ENCODE measurements around the gene MMP19.
"Not testable (repeated sequence)": the region's sequence is repeated elsewhere in the genome, so short reads cannot be mapped to it uniquely, and the experiment has no call there.

Gene MMP19

DNA sequence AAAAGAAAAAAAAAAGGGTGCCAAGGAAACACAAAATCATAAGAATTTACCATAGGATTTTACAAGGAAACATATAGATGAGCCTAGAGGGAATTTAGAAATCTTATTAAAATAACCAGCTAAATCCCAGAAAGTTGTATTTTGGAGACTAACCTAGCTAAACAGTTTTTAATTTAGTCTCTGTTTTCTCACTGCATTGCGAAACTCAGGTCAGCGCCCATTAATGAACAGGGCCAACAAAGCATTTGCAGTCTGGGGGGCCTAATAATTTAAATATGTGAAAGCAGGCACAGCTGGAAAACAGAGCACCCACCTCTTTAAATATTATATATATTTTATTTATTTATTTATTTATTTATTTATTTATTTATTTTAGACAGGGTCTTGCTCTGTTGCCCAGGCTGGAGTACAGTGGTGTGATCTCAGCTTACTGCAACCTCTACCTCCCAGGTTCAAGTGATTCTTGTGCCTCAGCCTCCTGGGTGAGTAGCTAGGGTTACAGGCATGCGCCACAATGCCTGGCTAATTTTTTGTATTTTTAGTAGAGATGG lies 23.8 kb upstream of the MMP19 start:
- H3K27ac ChIP-seq (ENCODE audit: insufficient read depth in 1 of 2, low read depth in 1 of 2, low read length in 2 of 2, poor library complexity in 1 of 2, severe bottlenecking in 2 of 2); H3K4me1 ChIP-seq (ENCODE audit: control extremely low read depth in 1 of 4, control insufficient read depth in 4 of 4, insufficient read depth in 4 of 4, low read length in 3 of 4); H3K27me3 ChIP-seq (replicated peaks in 2 of 5; ENCODE audit: control insufficient read depth in 4 of 5, insufficient read depth in 5 of 5, low read length in 4 of 5); POLR2A ChIA-PET; H3K4me3 ChIP-seq (ENCODE audit: control insufficient read depth in 1 of 7, extremely low read depth in 1 of 7, insufficient read depth in 4 of 7, low read depth in 2 of 7, low read length in 6 of 7); CTCF ChIA-PET; DNase-seq; H3K36me3 ChIP-seq (ENCODE audit: control insufficient read depth in 4 of 4, insufficient read depth in 4 of 4, low read length in 3 of 4): not testable (repeated sequence)
- peaks cover 0 to 18% (median 4%) of the 10 kb centered on the region in 5 experiments for H3K9me3 ChIP-seq (ENCODE audit: control extremely low read depth in 1 of 5, control insufficient read depth in 4 of 5, insufficient read depth in 2 of 5, low read depth in 1 of 5, low read length in 4 of 5)
- WGBS (ENCODE audit: insufficient coverage), result 100% methylated on average over 1 of the region's 3 CpGs

- no CpG with 5 or more reads among the region's 2 CpGs for WGBS (ENCODE audit: insufficient coverage)
- Histone ChIP-seq H3K36me3 (ENCODE audit: control insufficient read depth in 4 of 4, insufficient read depth in 4 of 4, low read length in 3 of 4) (no peaks in the 10 kb centered on the region), H3K27me3 (replicated peaks in 2 of 5; ENCODE audit: control insufficient read depth in 4 of 5, insufficient read depth in 5 of 5, low read length in 4 of 5) (no peaks in the 10 kb centered on the region), H3K4me1 (ENCODE audit: control extremely low read depth in 1 of 4, control insufficient read depth in 4 of 4, insufficient read depth in 4 of 4, low read length in 3 of 4) (no peaks in the 10 kb centered on the region), H3K9me3 (ENCODE audit: control extremely low read depth in 1 of 5, control insufficient read depth in 4 of 5, insufficient read depth in 2 of 5, low read depth in 1 of 5, low read length in 4 of 5) (peaks cover 0 to 18% (median 4%) of the 10 kb centered on the region in 5 experiments), H3K27ac (ENCODE audit: insufficient read depth in 1 of 2, low read depth in 1 of 2, low read length in 2 of 2, poor library complexity in 1 of 2, severe bottlenecking in 2 of 2) (no peak overlapping the region), H3K4me3 (ENCODE audit: control insufficient read depth in 1 of 7, extremely low read depth in 1 of 7, insufficient read depth in 4 of 7, low read depth in 2 of 7, low read length in 6 of 7) (no peak overlapping the region)
- ChIA-PET POLR2A (no interaction called here), CTCF (no interaction called here)
- DNase-seq, result no peak
Observed at GRCh38 chr12:55865327-55865726, 22.6 kb upstream of the MMP19 start.

DNA sequence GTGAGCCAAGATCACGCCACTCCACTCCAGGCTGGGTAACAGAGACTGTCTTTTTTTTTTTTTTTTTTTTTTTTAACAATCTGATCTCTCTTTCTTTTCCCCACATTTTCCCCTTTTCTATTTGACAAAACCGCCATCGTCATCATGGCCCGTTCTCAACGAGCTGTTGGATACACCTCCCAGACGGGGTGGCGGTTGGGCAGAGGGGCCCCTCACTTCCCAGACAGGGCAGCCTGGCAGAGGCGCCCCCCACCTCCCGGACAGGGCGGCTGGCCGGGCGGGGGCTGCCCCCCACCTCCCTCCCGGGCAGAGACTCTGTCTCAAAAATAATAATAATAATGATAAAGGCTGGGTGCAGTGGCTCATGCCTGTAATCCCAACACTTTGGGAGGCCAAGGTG lies 20.2 kb upstream of the MMP19 start:
- H3K4me1 ChIP-seq (ENCODE audit: control extremely low read depth in 1 of 4, control insufficient read depth in 4 of 4, insufficient read depth in 4 of 4, low read length in 3 of 4); POLR2A ChIA-PET; H3K36me3 ChIP-seq (ENCODE audit: control insufficient read depth in 4 of 4, insufficient read depth in 4 of 4, low read length in 3 of 4); H3K27ac ChIP-seq (ENCODE audit: insufficient read depth in 1 of 2, low read depth in 1 of 2, low read length in 2 of 2, poor library complexity in 1 of 2, severe bottlenecking in 2 of 2); H3K27me3 ChIP-seq (replicated peaks in 2 of 5; ENCODE audit: control insufficient read depth in 4 of 5, insufficient read depth in 5 of 5, low read length in 4 of 5); H3K4me3 ChIP-seq (ENCODE audit: control insufficient read depth in 1 of 7, extremely low read depth in 1 of 7, insufficient read depth in 4 of 7, low read depth in 2 of 7, low read length in 6 of 7); DNase-seq: not testable (repeated sequence)
- 95% methylated on average over 5 of the region's 13 CpGs for WGBS (ENCODE audit: insufficient coverage)
- CTCF ChIA-PET, result interaction anchor here (1.2 kb wide), 1 partner anchor 87 kb away, joined by 3 read pairs; no protein-coding TSS in a partner anchor
- peaks cover 0 to 18% (median 4%) of the 10 kb centered on the region in 5 experiments for H3K9me3 ChIP-seq (ENCODE audit: control extremely low read depth in 1 of 5, control insufficient read depth in 4 of 5, insufficient read depth in 2 of 5, low read depth in 1 of 5, low read length in 4 of 5)

GRCh38 chr12:55862286-55862685 lies 19.6 kb upstream of the MMP19 start:
- ChIA-PET CTCF (interaction anchor here (1.2 kb wide), 1 partner anchor 86 kb away, joined by 3 read pairs; no protein-coding TSS in a partner anchor), POLR2A (no interaction called here)
- no peaks in the 10 kb centered on the region for H3K27me3 ChIP-seq (replicated peaks in 2 of 5; ENCODE audit: control insufficient read depth in 4 of 5, insufficient read depth in 5 of 5, low read length in 4 of 5)
- H3K4me3 ChIP-seq (ENCODE audit: control insufficient read depth in 1 of 7, extremely low read depth in 1 of 7, insufficient read depth in 4 of 7, low read depth in 2 of 7, low read length in 6 of 7), result no peak overlapping the region
- H3K9me3 ChIP-seq (ENCODE audit: control extremely low read depth in 1 of 5, control insufficient read depth in 4 of 5, insufficient read depth in 2 of 5, low read depth in 1 of 5, low read length in 4 of 5), result peaks cover 0 to 18% (median 4%) of the 10 kb centered on the region in 5 experiments
- H3K36me3 ChIP-seq (ENCODE audit: control insufficient read depth in 4 of 4, insufficient read depth in 4 of 4, low read length in 3 of 4), result no peaks in the 10 kb centered on the region
- DNase-seq, result no peak
- H3K4me1 ChIP-seq (ENCODE audit: control extremely low read depth in 1 of 4, control insufficient read depth in 4 of 4, insufficient read depth in 4 of 4, low read length in 3 of 4), result no peaks in the 10 kb centered on the region
- H3K27ac ChIP-seq (ENCODE audit: insufficient read depth in 1 of 2, low read depth in 1 of 2, low read length in 2 of 2, poor library complexity in 1 of 2, severe bottlenecking in 2 of 2), result no peak overlapping the region

GRCh38 chr12:55861871-55862270 lies 19.1 kb upstream of the MMP19 start:
- no peak overlapping the region for H3K27ac ChIP-seq (ENCODE audit: insufficient read depth in 1 of 2, low read depth in 1 of 2, low read length in 2 of 2, poor library complexity in 1 of 2, severe bottlenecking in 2 of 2)
- ChIA-PET POLR2A (no interaction called here), CTCF (interaction anchor here (1.2 kb wide), 1 partner anchor 85 kb away, joined by 3 read pairs; no protein-coding TSS in a partner anchor)
- H3K36me3 ChIP-seq (ENCODE audit: control insufficient read depth in 4 of 4, insufficient read depth in 4 of 4, low read length in 3 of 4), result no peaks in the 10 kb centered on the region
- WGBS (ENCODE audit: insufficient coverage), result 100% methylated on average over 1 of the region's 3 CpGs
- H3K4me1 ChIP-seq (ENCODE audit: control extremely low read depth in 1 of 4, control insufficient read depth in 4 of 4, insufficient read depth in 4 of 4, low read length in 3 of 4), result no peaks in the 10 kb centered on the region
- H3K27me3 ChIP-seq (replicated peaks in 2 of 5; ENCODE audit: control insufficient read depth in 4 of 5, insufficient read depth in 5 of 5, low read length in 4 of 5), result no peaks in the 10 kb centered on the region
- no peak for DNase-seq
- no peak overlapping the region for H3K4me3 ChIP-seq (ENCODE audit: control insufficient read depth in 1 of 7, extremely low read depth in 1 of 7, insufficient read depth in 4 of 7, low read depth in 2 of 7, low read length in 6 of 7)
- peaks cover 0 to 18% (median 4%) of the 10 kb centered on the region in 5 experiments for H3K9me3 ChIP-seq (ENCODE audit: control extremely low read depth in 1 of 5, control insufficient read depth in 4 of 5, insufficient read depth in 2 of 5, low read depth in 1 of 5, low read length in 4 of 5)

DNA sequence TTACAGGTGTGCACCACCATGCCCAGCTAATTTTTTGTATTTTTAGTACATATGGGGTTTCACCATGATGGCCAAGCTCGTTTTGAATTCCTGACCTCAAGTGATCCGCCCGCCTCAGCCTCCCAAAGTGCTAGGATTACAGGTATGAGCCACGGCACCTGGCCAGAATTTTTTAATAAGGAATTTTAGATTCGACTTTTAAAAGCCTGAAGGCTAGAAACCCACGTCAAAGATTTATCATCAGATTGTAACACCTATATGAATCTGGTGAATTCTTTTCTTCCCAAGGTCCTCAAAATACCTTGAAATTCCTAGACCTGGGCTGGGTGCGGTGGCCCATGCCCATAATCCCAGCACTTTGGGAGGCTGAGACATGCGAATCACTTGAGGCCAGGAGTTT lies 18.7 kb upstream of the MMP19 start:
- H3K27me3 ChIP-seq (replicated peaks in 2 of 5; ENCODE audit: control insufficient read depth in 4 of 5, insufficient read depth in 5 of 5, low read length in 4 of 5), result no peaks in the 10 kb centered on the region
- ChIA-PET POLR2A (no interaction called here), CTCF (no interaction called here)
- DNase-seq, result no peak
- WGBS (ENCODE audit: insufficient coverage), result 97% methylated on average over 7 of the region's 8 CpGs
- no peaks in the 10 kb centered on the region for H3K36me3 ChIP-seq (ENCODE audit: control insufficient read depth in 4 of 4, insufficient read depth in 4 of 4, low read length in 3 of 4)
- H3K9me3 ChIP-seq (ENCODE audit: control extremely low read depth in 1 of 5, control insufficient read depth in 4 of 5, insufficient read depth in 2 of 5, low read depth in 1 of 5, low read length in 4 of 5), result peaks cover 0 to 18% (median 4%) of the 10 kb centered on the region in 5 experiments
- no peaks in the 10 kb centered on the region for H3K4me1 ChIP-seq (ENCODE audit: control extremely low read depth in 1 of 4, control insufficient read depth in 4 of 4, insufficient read depth in 4 of 4, low read length in 3 of 4)
- no peak overlapping the region for H3K27ac ChIP-seq (ENCODE audit: insufficient read depth in 1 of 2, low read depth in 1 of 2, low read length in 2 of 2, poor library complexity in 1 of 2, severe bottlenecking in 2 of 2)
- H3K4me3 ChIP-seq (ENCODE audit: control insufficient read depth in 1 of 7, extremely low read depth in 1 of 7, insufficient read depth in 4 of 7, low read depth in 2 of 7, low read length in 6 of 7), result no peak overlapping the region

DNA sequence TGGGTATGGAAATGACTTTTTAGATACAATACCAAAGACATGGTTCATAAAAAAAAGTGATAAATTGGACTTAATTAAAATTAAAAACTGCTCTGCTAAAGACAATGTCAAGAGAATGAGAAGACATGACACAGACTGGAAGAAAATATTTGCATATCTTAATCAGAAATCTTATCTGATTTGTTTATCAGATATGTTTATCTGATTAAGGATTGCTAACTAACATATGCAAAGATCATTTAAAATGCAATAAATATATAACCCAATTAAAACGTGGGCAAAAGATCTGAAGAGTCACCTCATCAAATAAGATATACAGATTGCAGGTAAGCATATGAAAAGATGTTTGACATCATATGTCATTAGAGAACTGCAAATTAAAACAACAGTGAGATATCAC lies 10.0 kb upstream of the MMP19 start:
- Histone ChIP-seq H3K9me3 (ENCODE audit: control extremely low read depth in 1 of 5, control insufficient read depth in 4 of 5, insufficient read depth in 2 of 5, low read depth in 1 of 5, low read length in 4 of 5) (no peaks in the 10 kb centered on the region), H3K27me3 (replicated peaks in 2 of 5; ENCODE audit: control insufficient read depth in 4 of 5, insufficient read depth in 5 of 5, low read length in 4 of 5) (peaks cover 0 to 1% (median 0%) of the 10 kb centered on the region in 5 experiments), H3K36me3 (ENCODE audit: control insufficient read depth in 4 of 4, insufficient read depth in 4 of 4, low read length in 3 of 4) (no peaks in the 10 kb centered on the region), H3K4me1 (ENCODE audit: control extremely low read depth in 1 of 4, control insufficient read depth in 4 of 4, insufficient read depth in 4 of 4, low read length in 3 of 4) (peaks cover 0 to 14% (median 11%) of the 10 kb centered on the region in 4 experiments), H3K27ac (ENCODE audit: insufficient read depth in 1 of 2, low read depth in 1 of 2, low read length in 2 of 2, poor library complexity in 1 of 2, severe bottlenecking in 2 of 2) (no peak overlapping the region), H3K4me3 (ENCODE audit: control insufficient read depth in 1 of 7, extremely low read depth in 1 of 7, insufficient read depth in 4 of 7, low read depth in 2 of 7, low read length in 6 of 7) (no peak overlapping the region)
- ChIA-PET POLR2A (no interaction called here), CTCF (interaction anchor here (1.4 kb wide), 1 partner anchor 33 kb away, joined by 4 read pairs; no protein-coding TSS in a partner anchor)
- no CpG with 5 or more reads among the region's 1 CpG for WGBS (ENCODE audit: insufficient coverage)
- DNase-seq, result no peak
